ENCODE results near the gene PGF.
"Not testable (repeated sequence)": the region's sequence is repeated elsewhere in the genome, so short reads cannot be mapped to it uniquely, and the experiment has no call there.

PGF gene

GRCh38 chr14:74942181-74942580, 13.2 kb downstream of the PGF start:
- DNase-seq (ENCODE audit: low read depth, low spot score): no peak

- DNase-seq (ENCODE audit: low read depth, low spot score): peak; percentile 13
Measured at GRCh38 chr14:74941676-74942097, 13.7 kb downstream of the PGF start.

DNA sequence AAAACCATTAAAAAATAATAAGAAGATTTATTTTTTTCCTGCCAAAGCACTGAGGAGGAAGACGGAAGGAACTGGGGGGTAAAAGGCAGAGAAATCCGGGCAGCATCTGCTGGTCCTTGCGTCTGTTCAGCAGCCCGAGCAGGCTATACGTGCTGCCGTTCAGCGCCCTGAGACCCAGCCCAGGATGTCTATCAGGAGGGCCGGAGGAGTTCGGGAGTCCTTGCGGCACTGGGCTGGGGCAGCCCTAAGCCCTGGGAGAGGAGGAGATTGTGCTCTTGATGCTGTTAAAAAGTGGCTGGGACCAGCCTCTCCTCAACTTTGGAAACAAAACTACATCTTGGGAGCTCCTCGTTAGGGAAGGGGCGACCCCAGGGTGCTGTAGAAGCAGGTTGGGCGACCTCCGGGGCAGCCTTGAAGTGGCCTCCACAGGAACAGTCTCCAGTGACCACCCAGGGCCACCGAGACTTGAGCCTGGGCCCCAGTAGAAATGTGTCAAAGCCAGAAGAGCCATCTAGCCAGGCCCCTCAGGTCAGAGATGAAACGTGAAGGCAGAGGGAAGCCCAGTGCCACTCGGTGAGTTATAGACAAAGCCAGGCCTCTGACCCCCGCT, 14.3 kb downstream of the PGF start:
- DNase-seq (ENCODE audit: low read depth, low spot score): no peak

DNA sequence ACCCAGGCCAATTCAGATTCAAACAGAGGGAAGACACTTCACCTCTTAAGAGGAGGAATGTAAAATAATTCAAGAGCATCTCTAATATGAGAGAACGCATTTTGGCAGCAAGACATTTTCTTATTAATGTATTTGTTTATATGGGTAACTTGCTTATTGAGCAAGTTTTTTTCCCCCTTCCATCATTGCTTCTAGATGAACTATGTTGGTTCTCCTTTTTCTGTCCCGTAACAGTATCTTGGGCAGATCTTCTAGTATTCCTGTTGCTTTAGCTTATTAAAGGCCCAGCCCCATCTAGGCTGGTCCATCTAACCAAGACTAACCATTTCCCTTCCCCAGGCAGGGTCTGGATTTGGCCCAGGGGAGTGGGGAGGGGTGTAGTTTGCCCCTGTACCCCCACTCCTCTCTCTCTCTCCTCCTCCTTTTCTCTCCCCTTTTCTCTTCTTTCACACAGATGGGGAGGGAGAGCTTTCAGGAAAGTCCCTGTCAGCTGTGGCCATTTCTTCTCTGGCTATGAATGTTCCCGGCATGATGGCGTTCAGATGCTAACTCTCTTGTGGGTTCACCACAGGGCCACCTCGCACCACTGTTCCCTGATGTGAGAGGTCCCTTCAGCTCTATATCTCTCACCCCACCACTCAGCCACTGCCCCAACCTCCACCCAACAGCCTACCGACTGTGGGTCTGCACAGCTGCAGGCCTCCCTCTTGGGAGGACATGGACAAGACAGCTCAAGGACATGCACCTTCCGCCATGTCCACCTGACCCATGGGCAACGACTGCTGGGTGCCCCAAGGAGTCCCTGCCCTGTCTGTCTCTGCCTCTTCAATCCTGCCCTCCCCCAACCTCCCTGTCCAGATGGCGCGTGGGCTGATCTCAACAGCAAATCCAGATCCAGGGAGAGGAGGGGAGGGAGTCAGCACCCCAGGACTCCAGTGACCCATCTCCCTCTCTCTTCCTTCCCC, 16.6 kb downstream of the PGF start:
- no peak for DNase-seq (ENCODE audit: low read depth, low spot score)

DNA sequence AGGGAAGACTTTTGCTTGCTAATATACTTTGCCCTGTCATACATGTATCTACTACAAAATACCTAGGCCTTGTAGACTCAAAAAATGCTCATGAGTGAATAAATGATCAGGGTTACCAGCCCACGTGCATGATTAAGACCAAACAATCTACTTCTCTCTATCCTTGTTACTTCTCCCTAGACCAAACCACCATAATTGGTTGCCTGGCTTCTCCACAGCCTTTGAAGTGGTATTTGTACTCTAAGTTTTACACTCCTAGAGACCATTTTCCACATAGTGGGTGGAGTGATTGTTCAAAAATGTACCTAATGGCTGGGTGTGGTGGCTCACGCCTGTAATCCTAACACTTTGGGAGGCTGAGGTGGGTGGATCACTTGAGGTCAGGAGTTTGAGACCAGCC, 18.2 kb downstream of the PGF start:
- DNase-seq (ENCODE audit: low read depth, low spot score): no peak

DNA sequence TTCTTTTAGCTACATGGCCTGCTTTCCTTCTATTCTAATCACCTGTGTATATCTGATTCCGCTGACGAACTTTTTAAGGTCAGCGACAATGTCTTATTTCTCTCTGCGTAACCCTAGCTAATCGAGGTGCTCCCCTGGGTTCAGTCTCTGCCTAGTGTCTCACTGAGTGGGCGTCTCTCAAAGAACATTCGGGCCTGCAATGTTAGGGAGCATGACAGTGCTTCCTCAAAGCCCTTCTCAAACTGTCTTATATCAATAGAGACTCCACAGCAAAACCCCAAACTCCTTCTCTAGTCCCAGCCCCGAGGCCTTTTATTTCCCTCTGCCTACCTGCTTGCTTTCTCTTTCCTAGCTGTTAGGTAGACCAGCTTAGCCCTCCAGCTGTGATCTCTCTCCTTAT, 18.7 kb downstream of the PGF start:
- DNase-seq (ENCODE audit: low read depth, low spot score): no peak

GRCh38 chr14:74936151-74936550, 19.2 kb downstream of the PGF start:
- no peak for DNase-seq (ENCODE audit: low read depth, low spot score)

- no peak for DNase-seq (ENCODE audit: low read depth, low spot score)
Measured at GRCh38 chr14:74935360-74935680, 20.1 kb downstream of the PGF start.

GRCh38 chr14:74934476-74935359, 20.7 kb downstream of the PGF start:
- DNase-seq (ENCODE audit: low read depth, low spot score): no peak

DNA sequence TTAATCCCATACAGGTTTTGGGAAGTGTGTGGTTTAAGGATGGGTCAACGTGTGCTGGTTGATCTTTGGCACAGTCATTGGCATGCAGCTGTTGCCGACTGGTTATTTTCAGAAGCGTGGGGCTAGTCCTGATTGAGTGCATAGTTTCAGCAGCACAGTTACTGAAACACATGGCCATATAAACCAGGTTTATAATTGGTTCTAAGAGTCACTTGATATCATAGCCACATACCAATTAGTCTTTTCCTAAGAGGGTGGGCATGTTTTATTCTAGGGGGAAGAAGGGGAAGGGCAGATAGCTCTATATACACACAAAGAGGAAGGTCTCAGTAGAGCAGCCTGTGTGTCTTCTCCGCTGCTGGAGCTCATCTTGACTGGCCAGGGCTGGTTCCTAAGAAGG, 21.4 kb downstream of the PGF start:
- DNase-seq (ENCODE audit: low read depth, low spot score): no peak

- DNase-seq (ENCODE audit: low read depth, low spot score): not testable (repeated sequence)
Measured at GRCh38 chr14:74932936-74933335, 22.5 kb downstream of the PGF start.

DNA sequence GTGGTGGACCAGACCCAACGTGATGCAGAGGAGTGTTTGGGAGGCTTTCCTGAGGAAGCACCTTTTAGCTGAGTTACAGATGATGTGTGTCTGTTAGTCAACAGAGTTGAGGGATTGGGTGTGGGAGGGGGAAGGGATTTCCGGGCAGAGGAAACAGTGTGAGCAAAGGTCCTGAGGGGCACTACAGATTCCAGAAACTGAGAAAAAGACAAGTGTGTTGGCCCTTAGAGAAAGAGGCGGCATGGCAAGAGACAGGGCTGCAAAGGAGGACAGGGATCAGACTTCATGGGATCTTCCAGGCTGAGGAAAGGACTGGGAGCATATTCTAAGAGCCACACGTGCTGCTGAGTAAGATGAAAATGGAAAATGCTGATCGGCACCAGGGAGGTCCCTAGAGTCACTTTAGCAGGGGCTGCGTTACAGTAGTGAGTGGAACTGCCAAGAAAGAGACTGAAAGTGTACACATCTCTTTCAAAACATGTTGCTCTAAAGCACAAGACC, 22.9 kb downstream of the PGF start:
- DNase-seq (ENCODE audit: low read depth, low spot score): no peak

DNA sequence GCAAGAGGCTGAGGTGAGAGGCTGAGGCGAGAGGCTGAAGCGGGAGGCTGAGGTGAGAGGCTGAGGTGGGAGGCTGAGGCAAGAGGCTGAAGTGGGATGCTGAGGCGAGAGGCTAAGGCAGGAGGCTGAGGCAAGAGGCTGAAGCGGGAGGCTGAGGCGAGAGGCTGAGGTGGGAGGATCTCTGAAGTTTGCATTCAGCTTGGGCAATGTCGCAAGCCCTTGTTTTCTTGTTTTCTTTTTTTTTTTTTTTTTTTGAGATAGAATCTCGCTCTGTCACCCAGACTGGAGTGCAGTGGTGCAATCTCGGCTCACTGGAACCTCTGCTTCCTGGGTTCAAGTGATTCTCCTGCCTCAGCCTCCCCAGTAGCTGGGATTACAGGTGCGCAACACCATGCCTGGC, 23.7 kb downstream of the PGF start:
- DNase-seq (ENCODE audit: low read depth, low spot score): not testable (repeated sequence)

GRCh38 chr14:74929242-74929641, 26.2 kb downstream of the PGF start:
- no peak for DNase-seq (ENCODE audit: low read depth, low spot score)

DNA sequence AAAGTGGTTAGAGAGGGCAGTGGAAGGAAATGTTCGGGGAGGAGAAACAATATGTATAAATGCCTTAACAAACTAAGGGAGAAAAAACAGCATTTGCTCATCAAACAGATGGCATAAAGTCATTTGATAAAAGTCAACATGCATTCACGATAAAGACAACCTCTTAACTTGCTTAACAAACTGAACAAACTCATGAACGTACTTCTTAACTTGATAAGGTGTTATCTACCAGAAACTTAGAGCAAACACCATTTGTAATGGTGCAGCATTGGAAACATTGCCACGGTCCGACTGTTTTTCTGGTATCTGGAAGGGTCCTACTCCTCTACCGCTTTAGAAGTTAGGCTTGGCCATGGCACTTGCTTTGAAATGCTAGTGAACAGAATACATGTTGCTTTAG, 28.2 kb downstream of the PGF start:
- no peak for DNase-seq (ENCODE audit: low read depth, low spot score)

GRCh38 chr14:74924061-74924460, 31.3 kb downstream of the PGF start:
- DNase-seq (ENCODE audit: low read depth, low spot score): no peak

DNA sequence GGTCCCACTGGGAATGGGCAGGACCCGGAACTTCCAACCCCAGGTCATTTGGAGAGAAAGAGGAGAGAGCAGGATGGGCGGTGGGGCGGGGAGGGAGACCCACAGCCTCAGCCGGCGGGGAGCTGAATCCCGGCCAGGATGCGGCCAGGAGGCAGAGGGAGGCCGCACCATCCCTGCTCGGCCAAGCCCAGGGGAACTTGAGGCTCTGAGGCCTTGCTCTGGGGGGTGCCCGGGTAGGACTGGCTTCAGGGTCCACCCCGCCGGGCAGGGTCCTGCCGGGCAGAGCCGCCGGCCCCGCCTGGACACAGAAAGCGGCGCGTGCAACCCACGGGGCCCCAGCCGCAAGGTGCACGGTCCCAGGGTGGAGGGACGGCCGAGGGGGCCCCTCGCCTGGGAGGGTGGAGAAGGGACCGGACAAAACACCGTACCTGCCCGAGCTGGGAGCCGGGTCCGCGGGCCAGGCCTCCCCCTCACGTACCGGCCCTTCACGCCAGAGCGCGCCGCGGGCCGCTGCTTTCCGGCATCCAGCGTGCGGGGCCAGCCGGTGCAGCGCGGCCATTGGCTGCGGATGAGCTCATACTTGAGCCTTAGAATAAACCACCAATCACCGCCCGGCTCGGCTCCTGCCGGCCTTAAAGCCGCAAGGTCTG, 32.5 kb downstream of the PGF start, which contains the start of gene RPS6KL1:
RPS6KL1 (minus strand) TSS at position 509 of the 650 bp plus-strand sequence. CDS start 1,719 bp downstream, outside the sequence.
- DNase-seq (ENCODE audit: low read depth, low spot score): peak; percentile 43

GRCh38 chr14:74921987-74922751, 33.2 kb downstream of the PGF start:
- DNase-seq (ENCODE audit: low read depth, low spot score): no peak

DNA sequence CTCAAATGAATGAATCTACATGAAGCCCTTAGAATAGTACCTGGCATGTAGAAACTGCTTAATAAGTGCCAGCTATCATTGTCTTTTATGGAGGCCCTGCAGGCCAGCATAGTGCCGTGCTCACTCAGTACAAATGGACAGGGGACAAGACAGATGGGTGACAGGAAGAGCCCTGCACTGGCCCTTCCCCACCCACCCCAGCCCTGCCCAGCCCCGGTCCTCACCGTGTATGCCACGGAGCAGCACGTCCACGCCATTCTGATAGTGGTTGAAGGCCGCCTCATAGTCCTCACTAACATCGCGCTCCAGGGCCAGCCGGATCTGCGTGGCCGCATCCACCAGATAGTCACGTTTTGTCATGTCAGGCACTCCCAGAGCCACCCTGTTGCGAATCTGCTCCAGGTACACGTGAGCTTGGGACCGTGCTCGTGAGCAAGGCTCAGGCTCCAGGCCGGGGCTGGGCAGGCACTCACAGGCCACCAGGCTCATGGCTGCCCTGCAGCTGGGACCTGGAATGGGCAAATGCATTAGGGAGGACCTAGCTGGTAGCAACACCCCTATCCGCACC, 34.3 kb downstream of the PGF start:
- DNase-seq (ENCODE audit: low read depth, low spot score): no peak

DNA sequence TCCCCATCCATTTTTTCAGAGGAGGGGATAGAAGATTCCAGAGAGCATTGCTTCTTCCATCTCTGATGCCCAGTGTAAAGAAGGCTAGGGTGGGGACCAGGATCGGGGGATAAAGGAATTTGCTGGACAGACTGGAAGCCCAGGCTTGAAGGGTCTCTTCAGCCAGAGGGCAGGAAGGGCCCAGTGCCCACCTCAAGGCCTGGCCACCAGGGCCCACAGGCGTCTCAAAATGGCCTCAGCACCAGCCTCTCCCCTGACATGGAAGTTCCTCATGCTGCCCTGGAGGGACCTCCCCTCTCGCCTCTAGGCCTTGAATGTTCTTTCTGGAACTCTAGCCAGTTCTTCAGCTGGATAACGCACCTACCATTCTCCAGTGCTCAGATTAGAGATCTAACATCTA, 35.1 kb downstream of the PGF start:
- DNase-seq (ENCODE audit: low read depth, low spot score): no peak

Measured in activated naive CD8-positive, alpha-beta T cell treated with anti-CD3 and anti-CD28 coated beads, Interleukin-2, amount 50 U/mL, for 16 hours (primary cell).